NCI-H82 (cell line): ENCODE measurements around the gene TBKBP1.
A peak's percentile ranks its signal among the peaks of the same experiment; 100 is the strongest.
"Not testable (repeated sequence)": the region's sequence is repeated elsewhere in the genome, so short reads cannot be mapped to it uniquely, and the experiment has no call there.

ENCODE experiments used
- DNase-seq: peaks from one replicate; lab custom pipeline; 2025; lab: John Stamatoyannopoulos, UW

TBKBP1 gene

GRCh38 chr17:47731396-47731795 lies 37.4 kb downstream of the TBKBP1 start:
- DNase-seq = no peak

DNA sequence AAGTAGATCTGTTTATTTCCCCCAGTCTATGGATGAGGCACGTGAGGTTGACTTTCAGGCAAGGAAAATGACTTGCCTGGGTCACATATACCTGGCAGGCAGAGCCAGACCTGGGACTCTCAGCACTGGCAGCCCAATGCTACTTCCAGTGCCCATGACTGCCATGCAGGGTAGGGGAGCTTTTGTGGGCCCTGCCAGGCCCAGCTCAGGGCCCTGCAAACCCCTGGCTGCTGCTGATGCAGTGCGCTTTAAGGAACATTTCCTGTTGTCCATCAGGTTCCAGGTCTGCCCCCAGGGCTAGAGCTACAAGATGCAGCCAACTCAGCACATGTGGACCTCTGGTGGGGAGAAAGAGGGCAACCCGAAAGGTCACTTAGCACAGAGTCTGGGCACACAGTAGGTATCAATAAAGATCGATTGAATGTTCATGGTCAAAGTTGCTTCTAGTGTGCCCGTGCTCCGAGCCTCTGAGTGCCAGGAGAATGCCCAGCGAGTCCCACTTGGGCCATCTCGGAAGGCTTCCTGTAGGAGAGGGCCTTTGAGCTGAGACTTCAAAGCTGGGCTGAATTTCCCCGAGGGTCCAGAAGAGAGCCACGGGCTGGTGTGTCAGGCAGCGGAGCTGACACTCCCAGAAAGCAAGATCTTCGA lies 38.6 kb downstream of the TBKBP1 start:
- no peak for DNase-seq

DNA sequence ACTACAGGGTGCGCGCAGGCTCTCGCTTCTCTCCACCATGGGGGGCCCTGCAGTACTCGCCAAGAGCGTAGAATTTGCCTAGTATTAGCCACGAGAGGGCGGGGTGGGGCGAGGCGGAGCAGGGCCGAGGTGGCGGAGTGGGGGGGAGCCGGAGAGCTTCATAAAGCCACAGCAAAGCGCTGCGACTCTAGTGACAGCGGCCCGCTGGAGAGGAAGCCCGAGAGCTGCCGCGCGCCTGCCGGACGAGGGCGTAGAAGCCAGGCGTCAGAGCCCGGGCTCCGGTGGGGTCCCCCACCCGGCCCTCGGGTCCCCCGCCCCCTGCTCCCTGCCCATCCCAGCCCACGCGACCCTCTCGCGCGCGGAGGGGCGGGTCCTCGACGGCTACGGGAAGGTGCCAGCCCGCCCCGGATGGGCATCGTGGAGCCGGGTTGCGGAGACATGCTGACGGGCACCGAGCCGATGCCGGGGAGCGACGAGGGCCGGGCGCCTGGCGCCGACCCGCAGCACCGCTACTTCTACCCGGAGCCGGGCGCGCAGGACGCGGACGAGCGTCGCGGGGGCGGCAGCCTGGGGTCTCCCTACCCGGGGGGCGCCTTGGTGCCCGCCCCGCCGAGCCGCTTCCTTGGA lies 39.2 kb downstream of the TBKBP1 start, which contains the start of gene TBX21:
TBX21 (plus strand) TSS at position 190 of the 627 bp plus-strand sequence; CDS start at position 409, 219 bp downstream.
- DNase-seq = peak; percentile 93

DNA sequence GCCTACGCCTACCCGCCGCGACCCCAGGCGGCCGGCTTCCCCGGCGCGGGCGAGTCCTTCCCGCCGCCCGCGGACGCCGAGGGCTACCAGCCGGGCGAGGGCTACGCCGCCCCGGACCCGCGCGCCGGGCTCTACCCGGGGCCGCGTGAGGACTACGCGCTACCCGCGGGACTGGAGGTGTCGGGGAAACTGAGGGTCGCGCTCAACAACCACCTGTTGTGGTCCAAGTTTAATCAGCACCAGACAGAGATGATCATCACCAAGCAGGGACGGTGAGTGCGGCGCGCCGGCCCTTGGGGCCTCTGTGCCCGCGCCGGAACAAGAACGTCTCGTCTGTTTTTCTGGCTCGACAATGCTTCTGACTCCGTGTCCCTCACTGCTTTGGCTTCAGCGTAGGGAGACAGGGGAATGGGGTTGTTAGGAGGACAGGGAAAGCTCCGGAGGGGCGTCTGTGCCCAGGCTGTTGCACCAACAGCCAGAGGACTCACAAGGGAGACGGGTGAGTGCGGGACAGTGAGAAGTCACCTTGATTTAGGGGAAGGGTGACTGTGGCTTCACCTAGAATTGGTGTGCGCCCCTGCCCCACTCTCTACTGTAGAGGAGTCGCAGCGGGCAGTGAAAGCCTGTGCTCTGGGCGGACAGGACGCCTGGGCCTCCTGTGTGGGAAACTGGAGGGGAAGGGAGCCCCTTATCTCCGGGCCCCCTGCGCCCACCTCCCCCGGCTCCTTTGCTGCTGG lies 39.9 kb downstream of the TBKBP1 start:
- DNase-seq = no peak

GRCh38 chr17:47735139-47735464 lies 41.1 kb downstream of the TBKBP1 start:
- no peak for DNase-seq

DNA sequence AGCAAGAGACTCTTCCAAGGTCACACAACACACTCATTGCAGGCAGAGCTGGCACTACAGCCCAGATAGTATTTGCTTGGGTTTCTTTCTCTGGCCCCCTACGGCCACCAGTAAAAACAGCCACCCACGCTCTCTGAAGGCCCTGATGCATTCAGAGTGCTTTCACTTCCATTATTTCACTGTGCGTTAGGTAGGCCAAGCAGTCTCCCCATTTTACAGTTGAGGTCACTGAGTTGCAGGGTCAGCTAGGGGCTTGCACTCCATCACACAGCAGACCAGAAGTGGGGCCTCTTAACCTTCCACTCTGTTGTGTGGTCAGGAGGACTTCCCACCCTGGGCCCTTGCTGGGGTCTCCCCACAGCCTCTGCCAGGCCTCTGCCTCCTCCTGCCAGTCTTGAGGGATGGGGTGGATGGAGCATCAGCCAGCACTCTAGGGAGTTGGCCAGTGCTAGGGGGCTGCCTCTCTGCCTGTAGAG lies 41.6 kb downstream of the TBKBP1 start:
- DNase-seq = no peak

DNA sequence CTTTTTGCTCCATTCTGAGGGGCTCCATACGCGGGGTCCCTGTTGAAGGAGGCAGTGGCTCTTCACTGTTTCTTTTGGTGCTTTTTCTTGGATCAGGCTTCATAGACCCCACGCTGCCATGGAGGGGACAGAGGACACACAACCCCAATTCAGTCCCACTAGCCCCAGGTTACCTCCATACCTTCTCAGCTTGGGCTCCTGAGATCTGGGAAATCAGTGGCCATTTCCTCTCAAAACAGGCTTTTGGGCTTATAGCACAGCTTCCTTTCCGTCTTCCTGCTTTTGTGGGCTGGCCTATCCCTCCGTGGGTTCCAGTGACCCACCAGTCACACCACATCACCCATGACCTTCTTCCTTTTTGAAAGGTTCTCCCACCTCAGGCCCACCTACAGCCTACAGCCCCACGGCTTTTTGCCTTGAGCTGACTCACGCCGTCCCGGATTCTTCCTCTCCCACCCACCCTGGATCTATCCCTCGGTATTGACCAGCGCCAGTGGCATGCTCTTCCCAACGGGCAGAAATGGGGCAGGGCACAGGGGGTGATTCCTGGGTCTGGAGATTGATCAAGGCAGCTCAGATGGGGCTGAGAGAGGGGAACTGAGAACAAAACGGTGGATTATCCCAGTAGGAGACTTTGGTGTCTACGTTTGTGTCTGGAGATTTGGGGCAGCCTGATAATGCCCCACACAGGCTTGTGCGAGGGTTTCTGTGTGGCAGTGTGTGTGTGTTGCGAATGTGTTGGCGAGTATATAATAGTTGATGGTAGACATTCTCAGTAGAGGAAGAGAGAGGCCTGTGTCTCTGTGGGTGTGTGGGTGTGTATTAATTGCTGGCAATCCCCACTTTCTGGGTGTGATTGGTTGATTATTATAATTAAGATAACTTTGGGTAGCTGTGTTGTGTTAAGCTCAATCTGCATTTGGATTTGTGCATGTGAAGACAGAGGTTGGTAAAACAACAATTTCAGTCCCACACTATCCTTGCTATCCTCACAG lies 42.8 kb downstream of the TBKBP1 start:
- DNase-seq = no peak

GRCh38 chr17:47738178-47738577 lies 44.2 kb downstream of the TBKBP1 start:
- DNase-seq = no peak

DNA sequence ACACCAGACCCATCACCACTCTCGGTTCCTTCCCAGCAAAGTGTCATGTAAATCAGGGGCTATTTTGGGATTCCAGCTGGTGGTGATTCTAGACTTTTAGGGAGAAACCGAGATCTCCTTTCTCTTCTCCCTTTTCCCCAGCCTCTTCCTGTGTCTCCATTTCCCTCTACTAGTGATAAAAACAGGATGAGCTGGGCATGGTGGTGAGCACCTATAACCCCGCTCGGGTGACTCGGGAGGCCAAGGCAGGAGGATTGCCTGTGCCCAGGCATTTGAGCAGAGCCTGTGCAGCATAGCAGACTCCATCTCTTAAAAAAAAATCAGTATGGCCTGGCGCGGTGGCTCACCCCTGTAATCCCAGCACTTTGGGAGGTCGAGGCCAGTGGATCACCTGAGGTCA lies 45.2 kb downstream of the TBKBP1 start:
- no peak for DNase-seq

DNA sequence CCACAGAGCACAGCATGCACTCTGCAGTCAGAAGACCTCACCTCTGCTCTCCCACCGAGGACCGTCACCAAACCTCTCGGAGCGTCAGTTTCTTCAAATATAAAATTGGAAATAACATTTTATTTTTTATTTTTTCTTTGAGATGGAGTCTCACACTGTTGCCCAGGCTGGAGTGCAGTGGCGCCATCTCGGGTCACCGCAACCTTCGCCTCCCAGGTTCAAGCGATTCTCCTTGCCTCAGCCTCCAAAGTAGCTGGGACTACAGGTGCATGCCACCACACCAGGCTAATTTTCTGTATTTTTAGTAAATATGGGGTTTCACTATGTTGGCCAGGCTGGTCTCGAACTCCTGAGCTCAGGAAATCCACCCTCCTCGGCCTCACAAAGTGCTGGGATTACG lies 46.0 kb downstream of the TBKBP1 start:
- DNase-seq = not testable (repeated sequence)

DNA sequence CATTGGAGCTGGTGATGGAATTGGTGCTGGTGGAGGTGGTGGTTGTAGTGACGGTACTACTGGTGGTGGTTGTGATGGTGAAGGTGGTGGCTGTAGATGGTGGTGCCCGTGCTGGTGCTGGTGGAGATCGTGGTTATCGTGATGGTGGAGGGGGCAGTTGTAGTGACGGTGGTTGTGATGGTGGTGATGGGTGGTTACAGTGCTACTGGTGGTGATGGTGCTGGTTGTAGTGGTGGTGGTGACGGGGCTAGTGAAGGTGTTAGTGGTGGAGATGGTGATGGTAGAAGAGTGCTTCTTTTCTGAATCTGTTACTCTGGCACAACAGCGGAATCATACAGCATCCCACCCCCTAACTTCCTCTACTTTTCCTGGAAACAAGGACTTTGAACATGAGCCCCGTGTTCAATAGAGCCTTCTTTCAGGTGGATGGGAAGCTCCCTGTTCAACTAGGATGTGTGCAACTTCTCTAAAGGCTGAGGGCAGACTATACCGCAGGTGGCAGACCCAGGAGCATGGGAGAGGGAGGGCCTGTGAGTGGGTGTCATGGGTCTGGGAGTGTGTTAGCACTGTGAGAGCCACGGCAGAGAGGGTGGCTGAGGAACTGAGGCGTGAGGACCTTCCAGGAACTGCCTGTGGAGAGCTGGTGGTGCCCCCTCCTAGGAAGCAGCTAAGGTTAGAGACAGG lies 47.3 kb downstream of the TBKBP1 start:
- no peak for DNase-seq

DNA sequence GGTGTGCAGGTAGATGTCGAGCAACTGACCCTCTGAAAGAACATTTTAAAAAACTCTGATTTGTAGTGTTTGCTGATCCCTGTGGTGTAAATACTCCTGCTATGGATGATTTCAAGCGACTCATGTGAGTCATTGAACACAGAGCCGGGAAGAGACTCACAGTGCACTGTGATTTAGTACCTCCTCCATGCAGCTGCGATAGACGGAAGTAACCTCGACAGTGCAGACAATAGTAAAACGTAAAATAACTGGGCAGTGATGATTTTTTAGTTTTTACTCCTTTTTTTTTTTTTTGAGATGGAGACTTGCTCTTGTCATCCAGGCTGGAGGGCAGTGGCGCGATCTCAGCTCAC lies 47.8 kb downstream of the TBKBP1 start:
- DNase-seq = no peak

GRCh38 chr17:47742319-47743181 lies 48.6 kb downstream of the TBKBP1 start:
- peak; percentile 78 for DNase-seq

DNA sequence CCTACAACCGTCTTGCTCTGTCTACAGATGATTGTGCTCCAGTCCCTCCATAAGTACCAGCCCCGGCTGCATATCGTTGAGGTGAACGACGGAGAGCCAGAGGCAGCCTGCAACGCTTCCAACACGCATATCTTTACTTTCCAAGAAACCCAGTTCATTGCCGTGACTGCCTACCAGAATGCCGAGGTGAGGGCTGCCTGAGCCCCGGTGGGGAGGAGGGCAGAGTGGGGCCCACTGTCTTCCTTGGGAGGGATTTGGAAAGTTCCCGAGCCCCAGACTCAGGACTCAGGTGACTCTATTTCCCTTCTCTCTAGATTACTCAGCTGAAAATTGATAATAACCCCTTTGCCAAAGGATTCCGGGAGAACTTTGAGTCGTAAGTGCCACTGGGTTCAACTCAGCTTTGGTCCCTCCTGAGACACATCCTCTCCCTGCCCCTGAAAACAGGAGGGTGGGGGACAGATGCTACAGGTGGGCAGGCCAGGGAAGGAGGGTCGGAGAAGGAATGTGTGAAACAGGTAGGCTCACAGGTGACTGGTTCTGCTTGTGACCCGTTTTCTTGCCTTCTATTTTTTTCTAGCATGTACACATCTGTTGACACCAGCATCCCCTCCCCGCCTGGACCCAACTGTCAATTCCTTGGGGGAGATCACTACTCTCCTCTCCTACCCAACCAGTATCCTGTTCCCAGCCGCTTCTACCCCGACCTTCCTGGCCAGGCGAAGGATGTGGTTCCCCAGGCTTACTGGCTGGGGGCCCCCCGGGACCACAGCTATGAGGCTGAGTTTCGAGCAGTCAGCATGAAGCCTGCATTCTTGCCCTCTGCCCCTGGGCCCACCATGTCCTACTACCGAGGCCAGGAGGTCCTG lies 50.4 kb downstream of the TBKBP1 start:
- no peak for DNase-seq

GRCh38 chr17:47745037-47745380 lies 51.0 kb downstream of the TBKBP1 start:
- DNase-seq = no peak

DNA sequence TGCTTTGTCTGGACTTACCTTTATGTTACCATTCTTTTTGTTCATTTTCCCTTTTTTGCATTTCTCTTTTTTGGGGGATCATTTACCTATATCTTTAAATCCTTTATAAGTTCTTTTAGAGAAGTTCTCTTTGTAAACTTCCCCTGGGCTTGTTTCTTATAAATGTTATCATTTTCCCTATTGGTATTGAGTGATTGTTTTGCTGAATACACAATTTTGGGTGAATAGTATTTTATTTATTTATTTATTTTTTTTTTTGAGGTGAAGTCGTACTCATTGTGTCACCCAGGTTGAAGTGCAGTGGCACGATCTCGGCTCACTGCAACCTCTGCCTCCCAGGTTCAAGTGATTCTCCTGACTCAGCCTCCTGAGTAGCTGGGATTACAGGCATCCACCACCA lies 57.5 kb downstream of the TBKBP1 start:
- DNase-seq = no peak

DNA sequence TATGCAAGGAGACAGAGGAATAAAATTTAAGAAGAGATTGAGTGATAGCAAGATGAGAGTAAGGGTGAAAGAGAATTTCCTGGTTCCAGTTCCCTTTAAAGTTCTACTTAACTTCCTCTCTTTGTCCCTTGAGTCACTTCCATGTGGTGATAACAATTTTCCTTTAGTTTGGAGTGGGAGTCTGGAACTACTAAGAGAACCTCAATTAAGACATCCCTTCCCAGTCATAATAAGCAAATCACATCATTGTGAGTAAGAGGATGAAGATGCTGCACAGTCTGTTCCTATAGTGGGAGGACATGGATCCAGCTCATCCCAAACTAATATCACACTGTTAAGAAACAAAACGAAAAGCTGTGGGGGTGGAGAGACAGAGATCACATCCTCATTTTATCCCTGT lies 63.4 kb downstream of the TBKBP1 start:
- no peak for DNase-seq

- no peak for DNase-seq
Observed at GRCh38 chr17:47760409-47761140, 66.6 kb downstream of the TBKBP1 start.
